ENCODE measurements around the gene ZNF354C. TPM values are rescaled to one million over a fixed set of nuclear protein-coding genes. Genes with fewer than 3 reads are reported as not detected.
A peak's percentile ranks its signal among the peaks of the same experiment; 100 is the strongest.

Gene ZNF354C
- total and polyA plus RNA-seq, 9 of the 15 experiments (the other 6 are each of a cell fraction or from before 2014, with no cell fraction given) = 0.01 to 0.08 (median 0.03) TPM; not detected in 1

DNA sequence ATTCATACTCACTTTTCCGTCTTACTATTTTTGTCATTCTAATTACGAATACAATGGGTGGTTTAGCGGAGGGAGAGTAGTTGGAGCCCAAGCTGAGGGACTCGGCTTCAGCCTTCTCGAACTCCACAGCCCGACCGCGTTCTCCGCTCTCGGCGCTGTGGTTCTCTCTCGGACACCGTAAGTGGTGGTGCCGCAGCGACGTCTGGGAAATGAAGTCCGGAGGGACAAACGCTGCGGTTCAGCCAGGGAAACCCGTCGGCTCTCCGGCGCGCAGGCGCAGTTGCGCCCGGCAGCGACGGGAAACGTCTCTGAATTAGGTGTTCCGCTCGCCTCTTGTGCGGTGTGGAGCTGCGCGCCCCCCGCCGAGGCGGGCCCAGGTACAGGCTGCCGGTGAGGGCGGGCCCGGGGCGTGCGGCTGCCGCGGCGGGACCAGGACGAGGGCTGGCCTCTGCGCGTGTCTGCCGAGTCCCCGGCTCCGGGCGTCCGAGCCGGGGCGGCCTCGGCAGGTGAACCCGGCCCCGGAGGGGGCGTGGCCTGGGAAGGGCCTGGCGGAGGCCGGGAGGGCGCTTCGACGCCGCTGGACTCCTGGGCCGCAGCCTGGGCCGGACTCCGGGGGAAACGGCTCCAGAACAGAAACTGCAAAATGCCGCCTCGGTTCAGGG is 36.5 kb upstream of the ZNF354C start, which contains the start of gene ZNF879 (continued):
- TF ChIP-seq POU5F1 (IDR thresholded peaks at IDR 0.05; ENCODE audit: borderline replicate concordance, low read depth, low read length, partially characterized antibody) (peak; percentile 90), PHF8 (IDR thresholded peaks at IDR 0.05; ENCODE audit: borderline replicate concordance, low read length) (peak; percentile 19; the same call in 1 of the 2 replicates), MGA (IDR thresholded peaks at IDR 0.05) (peak; percentile 54; the same call in 1 of the 2 replicates), STAG1 (CRISPR knock-in tag; IDR thresholded peaks at IDR 0.05; ENCODE audit: borderline replicate concordance) (no peak), TAF9B (IDR thresholded peaks at IDR 0.05; ENCODE audit: partially characterized antibody) (no peak), CREM (IDR thresholded peaks at IDR 0.05; ENCODE audit: low read depth) (peak; percentile 67), ZNF23 (CRISPR knock-in tag; IDR thresholded peaks at IDR 0.05) (no peak), ZNF644 (tag; IDR thresholded peaks at IDR 0.05; ENCODE audit: low read depth) (no peak), ELF1 (tag; IDR thresholded peaks at IDR 0.05) (no peak)
